Neural cell (in vitro differentiated cells): ENCODE measurements around the gene FBXL2. TPM values are rescaled to one million over a fixed set of nuclear protein-coding genes. Genes with fewer than 3 reads are reported as not detected.

Experiments used
- H2AFZ ChIP-seq: fragments of 200-600, 300-800 bp; sonication (generic), shearing (Covaris generic); 2 replicates; pipeline ENCODE4 v1.6.0; 2014; ENCODE audit warnings: low read depth, mild to moderate bottlenecking, antibody characterized with exemption, low read length, moderate library complexity
- H3F3A ChIP-seq: fragments of 200-600 bp; shearing (Covaris generic); 2 replicates; pipeline ENCODE4 v1.6.1; 2016; ENCODE audit warnings: mild to moderate bottlenecking, moderate library complexity, mixed read lengths, antibody characterized with exemption, low read length; ENCODE audit not compliant: insufficient read depth, poor library complexity, severe bottlenecking
- H3K27ac ChIP-seq: fragments of 200-600, 300-800 bp; sonication (generic), shearing (Covaris generic); 2 replicates; pipeline ENCODE4 v1.5.1; 2014; ENCODE audit warnings: mild to moderate bottlenecking, low read length, moderate library complexity
- H3K27me3 ChIP-seq: fragments of 300-800, 200-600 bp; sonication (generic), shearing (Covaris generic); 2 replicates; pipeline ENCODE4 v1.6.0; 2014; ENCODE audit warnings: mild to moderate bottlenecking, low read depth, low read length, moderate library complexity; ENCODE audit not compliant: insufficient read depth
- H3K36me3 ChIP-seq: fragments of 300-800, 200-600 bp; sonication (generic), shearing (Covaris generic); 2 replicates; pipeline ENCODE4 v1.5.1; 2014; ENCODE audit warnings: mild to moderate bottlenecking, antibody characterized with exemption, low read length, moderate library complexity; ENCODE audit not compliant: insufficient read depth
- H3K4me2 ChIP-seq: fragments of 300-800, 200-600 bp; sonication (generic), shearing (Covaris generic); 2 replicates; pipeline ENCODE4 v1.6.0; 2014; ENCODE audit warnings: mild to moderate bottlenecking, low read length
- H3K4me3 ChIP-seq: fragments of 300-800, 200-600 bp; sonication (generic), shearing (Covaris generic); 2 replicates; pipeline ENCODE4 v1.5.1; 2014; ENCODE audit warnings: mild to moderate bottlenecking, low read length, moderate library complexity
- H3K79me2 ChIP-seq: fragments of 200-600 bp; shearing (Covaris generic); replicated peaks from 2 replicates; pipeline ENCODE4 v1.6.0; 2014; ENCODE audit warnings: mild to moderate bottlenecking, low read length, moderate library complexity; ENCODE audit not compliant: insufficient read depth
- H3K9ac ChIP-seq: fragments of 300-800, 200-600 bp; sonication (generic), shearing (Covaris generic); 2 replicates; pipeline ENCODE4 v1.6.1; 2016; ENCODE audit warnings: mild to moderate bottlenecking, low read length, mixed read lengths
- H3K9me2 ChIP-seq: fragments of 200-600 bp; shearing (Covaris generic); 2 replicates; pipeline ENCODE4 v1.6.1; 2016; ENCODE audit warnings: mild to moderate bottlenecking, low read length, mixed read lengths; ENCODE audit not compliant: insufficient read depth
- H3K9me3 ChIP-seq: fragments of 200-600, 300-800 bp; sonication (generic), shearing (Covaris generic); 2 replicates; pipeline ENCODE4 v1.6.1; 2016; ENCODE audit warnings: mild to moderate bottlenecking, mixed run types, low read length, moderate library complexity, mixed read lengths
- H4K20me1 ChIP-seq: fragments of 200-600 bp; shearing (Covaris generic); 2 replicates; pipeline ENCODE4 v1.6.1; 2016; ENCODE audit warnings: mild to moderate bottlenecking, mixed run types; ENCODE audit not compliant: insufficient read depth
- EP300 ChIP-seq: fragments of 450-650 bp; conservative IDR thresholded peaks from 2 replicates; pipeline ENCODE4 v1.6.1; 2014; ENCODE audit warnings: antibody characterized with exemption, mild to moderate bottlenecking, moderate library complexity; ENCODE audit not compliant: poor library complexity, severe bottlenecking
- EZH2 ChIP-seq: fragments of 200-600, 300-800 bp; shearing (Covaris generic), sonication (generic); IDR thresholded peaks from 2 replicates; pipeline ENCODE4 v1.6.1; 2014; ENCODE audit warnings: antibody characterized with exemption, low read length, borderline replicate concordance, mild to moderate bottlenecking; ENCODE audit not compliant: insufficient read depth, poor library complexity, severe bottlenecking
- MXI1 ChIP-seq: fragments of 450-650 bp; conservative IDR thresholded peaks from 2 replicates; pipeline ENCODE4 v1.6.1; 2014; ENCODE audit warnings: antibody characterized with exemption, mild to moderate bottlenecking; ENCODE audit not compliant: poor library complexity, severe bottlenecking
- POLR2AphosphoS5 ChIP-seq: IDR thresholded peaks from 2 replicates; pipeline ENCODE4 v1.6.1; 2012
- RAD21 ChIP-seq: fragments of 450-650 bp; conservative IDR thresholded peaks from 2 replicates; pipeline ENCODE4 v1.6.1; 2014; ENCODE audit warnings: antibody characterized with exemption, mild to moderate bottlenecking, moderate library complexity
- SMC3 ChIP-seq: fragments of 450-650 bp; conservative IDR thresholded peaks from 2 replicates; pipeline ENCODE4 v1.6.1; 2014; ENCODE audit warnings: antibody characterized with exemption, mild to moderate bottlenecking, moderate library complexity; ENCODE audit not compliant: poor library complexity
- TAF1 ChIP-seq: IDR thresholded peaks from 2 replicates; pipeline ENCODE4 v1.6.1; 2012; ENCODE audit warnings: low read depth
- polyA plus RNA-seq: library from polyadenylated mRNA; depleted of rRNA; stranded (reverse); fragments of >200 nt; gene quantifications from 2 replicates; pipeline ENCODE4 v1.2.3, GENCODE V29; 2014
- TF ChIP-seq, protein P1 (sequence below): fragments of 450-650 bp; IDR thresholded peaks from 2 replicates; pipeline ENCODE4 v1.5.1; 2014; ENCODE audit warnings: antibody characterized with exemption, mild to moderate bottlenecking, moderate library complexity; ENCODE audit not compliant: poor library complexity, severe bottlenecking
- TF ChIP-seq, protein P2 (sequence below): IDR thresholded peaks from 2 replicates; pipeline ENCODE4 v1.6.1; 2012; ENCODE audit warnings: borderline replicate concordance

The FBXL2 gene
- polyA plus RNA-seq, 1 donor from 2014 or later, result 82.0 TPM

DNA sequence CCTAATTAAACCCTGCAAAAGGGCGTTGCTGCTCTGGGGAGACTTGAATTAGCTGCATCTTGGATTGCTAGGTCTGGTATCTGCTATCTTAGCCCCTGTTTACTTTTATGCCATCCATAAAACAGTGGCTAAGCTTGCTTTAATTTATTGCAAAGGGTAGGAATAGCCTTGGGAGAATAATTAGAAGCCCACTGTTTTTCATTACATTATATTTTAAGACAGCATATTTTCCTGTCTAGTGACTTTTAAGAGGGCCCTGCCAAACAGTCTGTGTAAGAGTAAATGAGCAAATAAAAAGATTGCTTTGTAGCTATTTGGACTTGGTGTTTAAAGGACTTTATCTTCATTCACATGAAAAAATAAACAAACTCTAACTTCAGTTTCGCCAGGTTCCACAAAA is 41.2 kb upstream of the FBXL2 start:
- Histone ChIP-seq H3K79me2 (no peaks in the 10 kb centered on the region), H3K9me2 (no peaks in the 10 kb centered on the region), H3K36me3 (no peaks in the 10 kb centered on the region), H3K4me3 (no peak overlapping the region), H4K20me1 (no peaks in the 10 kb centered on the region), H3F3A (no peaks in the 10 kb centered on the region), H3K27me3 (no peaks in the 10 kb centered on the region), H3K4me2 (no peak overlapping the region), H3K9ac (no peak overlapping the region), H2AFZ (no peak overlapping the region), H3K27ac (no peak overlapping the region), H3K9me3 (no peaks in the 10 kb centered on the region)
- TF ChIP-seq EP300 (no peak), EZH2 (no peak), MXI1 (no peak), RAD21 (no peak), POLR2AphosphoS5 (no peak), TAF1 (no peak), SMC3 (no peak)
- TF ChIP-seq, protein P1, sequence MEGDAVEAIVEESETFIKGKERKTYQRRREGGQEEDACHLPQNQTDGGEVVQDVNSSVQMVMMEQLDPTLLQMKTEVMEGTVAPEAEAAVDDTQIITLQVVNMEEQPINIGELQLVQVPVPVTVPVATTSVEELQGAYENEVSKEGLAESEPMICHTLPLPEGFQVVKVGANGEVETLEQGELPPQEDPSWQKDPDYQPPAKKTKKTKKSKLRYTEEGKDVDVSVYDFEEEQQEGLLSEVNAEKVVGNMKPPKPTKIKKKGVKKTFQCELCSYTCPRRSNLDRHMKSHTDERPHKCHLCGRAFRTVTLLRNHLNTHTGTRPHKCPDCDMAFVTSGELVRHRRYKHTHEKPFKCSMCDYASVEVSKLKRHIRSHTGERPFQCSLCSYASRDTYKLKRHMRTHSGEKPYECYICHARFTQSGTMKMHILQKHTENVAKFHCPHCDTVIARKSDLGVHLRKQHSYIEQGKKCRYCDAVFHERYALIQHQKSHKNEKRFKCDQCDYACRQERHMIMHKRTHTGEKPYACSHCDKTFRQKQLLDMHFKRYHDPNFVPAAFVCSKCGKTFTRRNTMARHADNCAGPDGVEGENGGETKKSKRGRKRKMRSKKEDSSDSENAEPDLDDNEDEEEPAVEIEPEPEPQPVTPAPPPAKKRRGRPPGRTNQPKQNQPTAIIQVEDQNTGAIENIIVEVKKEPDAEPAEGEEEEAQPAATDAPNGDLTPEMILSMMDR, result no peak

DNA sequence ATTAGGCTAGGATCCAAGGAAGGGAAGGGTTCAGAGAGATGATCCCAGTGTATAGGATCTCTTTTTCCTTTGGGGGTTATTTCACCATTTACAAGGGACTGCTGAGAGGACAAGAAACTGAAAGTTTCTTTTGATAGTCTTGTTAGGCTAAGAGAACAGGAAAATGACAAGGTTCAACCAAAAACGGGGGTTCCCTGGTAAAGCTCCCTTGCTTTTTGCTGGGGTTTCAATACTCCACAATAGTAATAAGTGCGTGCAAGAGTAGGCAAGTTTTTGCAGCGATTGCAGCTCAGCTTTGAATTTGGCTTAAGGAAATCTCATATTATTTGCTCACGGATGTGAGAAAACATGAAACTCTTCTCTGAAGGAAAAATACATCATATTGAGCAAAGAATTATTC is 39.8 kb upstream of the FBXL2 start:
- no peaks in the 10 kb centered on the region for H3K27me3 ChIP-seq
- TF ChIP-seq EP300, result no peak
- no peak for TF ChIP-seq SMC3
- TF ChIP-seq EZH2, result no peak
- TF ChIP-seq TAF1, result no peak
- no peak for TF ChIP-seq POLR2AphosphoS5
- TF ChIP-seq, protein P2, sequence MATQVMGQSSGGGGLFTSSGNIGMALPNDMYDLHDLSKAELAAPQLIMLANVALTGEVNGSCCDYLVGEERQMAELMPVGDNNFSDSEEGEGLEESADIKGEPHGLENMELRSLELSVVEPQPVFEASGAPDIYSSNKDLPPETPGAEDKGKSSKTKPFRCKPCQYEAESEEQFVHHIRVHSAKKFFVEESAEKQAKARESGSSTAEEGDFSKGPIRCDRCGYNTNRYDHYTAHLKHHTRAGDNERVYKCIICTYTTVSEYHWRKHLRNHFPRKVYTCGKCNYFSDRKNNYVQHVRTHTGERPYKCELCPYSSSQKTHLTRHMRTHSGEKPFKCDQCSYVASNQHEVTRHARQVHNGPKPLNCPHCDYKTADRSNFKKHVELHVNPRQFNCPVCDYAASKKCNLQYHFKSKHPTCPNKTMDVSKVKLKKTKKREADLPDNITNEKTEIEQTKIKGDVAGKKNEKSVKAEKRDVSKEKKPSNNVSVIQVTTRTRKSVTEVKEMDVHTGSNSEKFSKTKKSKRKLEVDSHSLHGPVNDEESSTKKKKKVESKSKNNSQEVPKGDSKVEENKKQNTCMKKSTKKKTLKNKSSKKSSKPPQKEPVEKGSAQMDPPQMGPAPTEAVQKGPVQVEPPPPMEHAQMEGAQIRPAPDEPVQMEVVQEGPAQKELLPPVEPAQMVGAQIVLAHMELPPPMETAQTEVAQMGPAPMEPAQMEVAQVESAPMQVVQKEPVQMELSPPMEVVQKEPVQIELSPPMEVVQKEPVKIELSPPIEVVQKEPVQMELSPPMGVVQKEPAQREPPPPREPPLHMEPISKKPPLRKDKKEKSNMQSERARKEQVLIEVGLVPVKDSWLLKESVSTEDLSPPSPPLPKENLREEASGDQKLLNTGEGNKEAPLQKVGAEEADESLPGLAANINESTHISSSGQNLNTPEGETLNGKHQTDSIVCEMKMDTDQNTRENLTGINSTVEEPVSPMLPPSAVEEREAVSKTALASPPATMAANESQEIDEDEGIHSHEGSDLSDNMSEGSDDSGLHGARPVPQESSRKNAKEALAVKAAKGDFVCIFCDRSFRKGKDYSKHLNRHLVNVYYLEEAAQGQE, result no peak
- TF ChIP-seq RAD21, result no peak
- TF ChIP-seq, protein P1, result no peak
- TF ChIP-seq MXI1, result no peak
- H3K79me2 ChIP-seq, result no peaks in the 10 kb centered on the region
- H3K4me3 ChIP-seq, result no peak overlapping the region
- H3K9ac ChIP-seq, result no peak overlapping the region
- H3F3A ChIP-seq, result no peaks in the 10 kb centered on the region
- no peaks in the 10 kb centered on the region for H4K20me1 ChIP-seq
- H3K27ac ChIP-seq, result no peak overlapping the region
- no peak overlapping the region for H3K4me2 ChIP-seq
- H3K36me3 ChIP-seq, result no peaks in the 10 kb centered on the region
- no peaks in the 10 kb centered on the region for H3K9me3 ChIP-seq
- no peaks in the 10 kb centered on the region for H3K9me2 ChIP-seq
- H2AFZ ChIP-seq, result no peak overlapping the region
